GM19351 (cell line): ENCODE results near the gene PTPDC1.
"Not testable (repeated sequence)": the region's sequence is repeated elsewhere in the genome, so short reads cannot be mapped to it uniquely, and the experiment has no call there.

Experiments used
- ATAC-seq: cut with Tn5 transposase; IDR thresholded peaks from one replicate; pipeline ENCODE4 v1.9.1; 2021; ENCODE audit warnings: mild to moderate bottlenecking, moderate library complexity; ENCODE audit not compliant: unreplicated experiment

The PTPDC1 gene

GRCh38 chr9:94094219-94095145 lies 10.2 kb downstream of the PTPDC1 start:
- not testable (repeated sequence) for ATAC-seq

- no peak for ATAC-seq
Observed at GRCh38 chr9:94096819-94097577, 12.7 kb downstream of the PTPDC1 start.

- ATAC-seq = no peak
Observed at GRCh38 chr9:94097788-94098414, 13.6 kb downstream of the PTPDC1 start.

- no peak for ATAC-seq
Observed at GRCh38 chr9:94100152-94100879, 16.1 kb downstream of the PTPDC1 start.

- no peak for ATAC-seq
Observed at GRCh38 chr9:94101162-94101853, 17.0 kb downstream of the PTPDC1 start.

- ATAC-seq = no peak
Observed at GRCh38 chr9:94108584-94108983, 24.3 kb downstream of the PTPDC1 start.

- ATAC-seq = no peak
Observed at GRCh38 chr9:94110821-94111252, 26.6 kb downstream of the PTPDC1 start.

GRCh38 chr9:94111446-94111845 lies 27.2 kb downstream of the PTPDC1 start:
- no peak for ATAC-seq

GRCh38 chr9:94112716-94113465 lies 28.6 kb downstream of the PTPDC1 start:
- ATAC-seq = no peak

- ATAC-seq = not testable (repeated sequence)
Observed at GRCh38 chr9:94120088-94120487, 35.8 kb downstream of the PTPDC1 start.

- ATAC-seq = no peak
Observed at GRCh38 chr9:94120854-94121376, 36.7 kb downstream of the PTPDC1 start.

- no peak for ATAC-seq
Observed at GRCh38 chr9:94126844-94127243, 42.6 kb downstream of the PTPDC1 start.

GRCh38 chr9:94127806-94128205 lies 43.5 kb downstream of the PTPDC1 start:
- no peak for ATAC-seq

- ATAC-seq = no peak
Observed at GRCh38 chr9:94128580-94128979, 44.3 kb downstream of the PTPDC1 start.

GRCh38 chr9:94134629-94135028 lies 50.4 kb downstream of the PTPDC1 start:
- no peak for ATAC-seq

- ATAC-seq = no peak
Observed at GRCh38 chr9:94135222-94135621, 51.0 kb downstream of the PTPDC1 start.

GRCh38 chr9:94139672-94140417 lies 55.6 kb downstream of the PTPDC1 start:
- no peak for ATAC-seq

- no peak for ATAC-seq
Observed at GRCh38 chr9:94140418-94140780, 56.1 kb downstream of the PTPDC1 start.
